PC-3 (cell line): ENCODE results near the gene UBTF. TPM values are rescaled to one million over a fixed set of nuclear protein-coding genes. Genes with fewer than 3 reads are reported as not detected.

ENCODE experiments used
- ATAC-seq: fragments of 200-7000 bp; cut with Tn5 transposase; 2 replicates; pipeline ENCODE4 v1.9.1; 2020; ENCODE audit warnings: mild to moderate bottlenecking, moderate library complexity
- BruUV-seq: library from RNA; stranded (reverse); fragments of 400-500 nt; replicated peaks from 2 replicates; lab custom pipeline; 2021; lab: Mats Ljungman, UMichigan
- CTCF ChIA-PET: fragments of 300-600 bp; sonication (Branson Sonifier 250); formaldehyde crosslinking; loops from one replicate; lab custom pipeline; 2022; ENCODE audit warnings: antibody characterized with exemption; lab: Charles Lee
- POLR2A ChIA-PET: fragments of 300-600 bp; sonication (Branson Sonifier 250); formaldehyde crosslinking; loops from one replicate; lab custom pipeline; 2022; ENCODE audit warnings: antibody characterized with exemption; ENCODE audit not compliant: unreplicated experiment; lab: Charles Lee
- DNase-seq: peaks from one replicate; pipeline ENCODE4 v3.0.0-alpha.2; 2015
- H2AFZ ChIP-seq: fragments of 300-600 bp; sonication (generic); 2 replicates; pipeline ENCODE4 v1.6.0; 2016; ENCODE audit warnings: antibody characterized with exemption, low read length
- H3F3A ChIP-seq: fragments of 300-600 bp; sonication (generic); one replicate; pipeline ENCODE4 v1.6.0; 2017; ENCODE audit warnings: antibody characterized with exemption, low read length, control low read depth, mild to moderate bottlenecking; ENCODE audit not compliant: unreplicated experiment
- H3K27ac ChIP-seq: fragments of 300-600 bp; sonication (generic); 2 replicates; pipeline ENCODE4 v1.5.1; 2016; ENCODE audit warnings: mild to moderate bottlenecking, low read length
- H3K27me3 ChIP-seq: fragments of 300-600 bp; sonication (generic); 2 replicates; pipeline ENCODE4 v1.6.1; 2016; ENCODE audit warnings: low read length, mixed read lengths
- H3K36me3 ChIP-seq: fragments of 300-600 bp; sonication (generic); 2 replicates; pipeline ENCODE4 v1.6.1; 2016; ENCODE audit warnings: low read depth, mixed run types, low read length, mixed read lengths
- H3K4me1 ChIP-seq: fragments of 300-600 bp; sonication (generic); 2 replicates; pipeline ENCODE4 v1.5.1; 2016; ENCODE audit warnings: low read length; ENCODE audit not compliant: insufficient read depth
- H3K4me2 ChIP-seq: fragments of 300-600 bp; sonication (generic); 2 replicates; pipeline ENCODE4 v1.6.0; 2016; ENCODE audit warnings: low read length
- H3K4me3 ChIP-seq: fragments of 300-600 bp; sonication (generic); 2 replicates; pipeline ENCODE4 v1.5.1; 2016; ENCODE audit warnings: mild to moderate bottlenecking, low read length, mixed read lengths
- H3K79me2 ChIP-seq: fragments of 300-600 bp; sonication (generic); 2 replicates; pipeline ENCODE4 v1.6.1; 2017; ENCODE audit warnings: low read length, mixed read lengths
- H3K9ac ChIP-seq: fragments of 300-600 bp; sonication (generic); 2 replicates; pipeline ENCODE4 v1.6.0; 2016; ENCODE audit warnings: mild to moderate bottlenecking, low read length
- H3K9me2 ChIP-seq: fragments of 300-600 bp; sonication (generic); replicated peaks from 2 replicates; pipeline ENCODE4 v1.6.1; 2016; ENCODE audit warnings: mixed run types, low read length, mixed read lengths
- H3K9me3 ChIP-seq: fragments of 300-600 bp; sonication (generic); 2 replicates; pipeline ENCODE4 v1.6.1; 2016; ENCODE audit warnings: low read length, mixed read lengths
- H4K20me1 ChIP-seq: fragments of 300-600 bp; sonication (generic); 2 replicates; pipeline ENCODE4 v1.6.1; 2016; ENCODE audit warnings: low read length, mixed read lengths
- CTCF ChIP-seq: fragments of 300-600 bp; sonication (generic); conservative IDR thresholded peaks from 2 replicates; pipeline ENCODE4 v1.5.1; 2017; ENCODE audit warnings: antibody characterized with exemption, low read depth, mild to moderate bottlenecking, low read length
- EZH2 ChIP-seq: fragments of 300-600 bp; sonication (generic); IDR thresholded peaks from one replicate; pipeline ENCODE4 v1.6.1; 2017; ENCODE audit warnings: antibody characterized with exemption, mild to moderate bottlenecking, low read length; ENCODE audit not compliant: unreplicated experiment
- EZH2phosphoT487 ChIP-seq: fragments of 300-600 bp; sonication (generic); IDR thresholded peaks from 2 replicates; pipeline ENCODE4 v1.6.1; 2018; ENCODE audit warnings: mild to moderate bottlenecking, antibody characterized with exemption, low read length, borderline replicate concordance
- intact Hi-C: fragments of 100-400 bp; cut with micrococcal nuclease; formaldehyde crosslinking; loops from 2 replicates; pipeline ENCODE4 v1.9.0; 2023
- total RNA-seq: library from RNA; depleted of rRNA; stranded (reverse); fragments of >200 nt; gene quantifications from 2 replicates; pipeline ENCODE4 v1.2.3, GENCODE V29; 2014

Gene UBTF
- total RNA-seq, 1 experiment from 2014 or later, result 139 TPM

GRCh38 chr17:44221862-44222111, 2.3 kb upstream of the UBTF start:
- intact Hi-C loops, result loop anchor here (1.0 kb wide), 2 partner anchors 83 to 103 kb away; partner anchors contain the start of gene SLC25A39
- ChIA-PET POLR2A (interaction anchor here (0.6 to 1.0 kb wide), 5 partner anchors 58 to 1223 kb away, joined by 3 to 20 read pairs (median 5); partner anchors contain the start of gene RPL27), CTCF (interaction anchor here (0.6 to 1.8 kb wide), 8 partner anchors 13 to 398 kb away, joined by 3 to 8 read pairs (median 5); no protein-coding TSS in a partner anchor)
- Histone ChIP-seq H3K79me2 (peaks cover 47% of the 10 kb centered on the region), H4K20me1 (no peaks in the 10 kb centered on the region), H2AFZ (peak overlapping the region; percentile 58), H3K9me3 (no peaks in the 10 kb centered on the region), H3K4me1 (peaks cover 43% of the 10 kb centered on the region), H3K4me2 (peak overlapping the region; percentile 94), H3K27ac (peak overlapping the region; percentile 87), H3F3A (peaks cover 10% of the 10 kb centered on the region), H3K27me3 (no peaks in the 10 kb centered on the region), H3K4me3 (peak overlapping the region; percentile 95), H3K36me3 (peaks cover 5% of the 10 kb centered on the region; the same call in 1 of the 2 replicates), H3K9ac (peak overlapping the region; percentile 97), H3K9me2 (no peaks in the 10 kb centered on the region)
- no TSS peak for BruUV-seq
- TF ChIP-seq EZH2phosphoT487 (no peak), CTCF (no peak), EZH2 (no peak)
- ATAC-seq, result no peak
- DNase-seq, result no peak

- peaks cover 52% of the 10 kb centered on the region for H3K79me2 ChIP-seq
- H3K4me3 ChIP-seq, result peak overlapping the region; percentile 95
- TSS peak; percentile 52 for BruUV-seq
- TF ChIP-seq EZH2phosphoT487 (no peak), EZH2 (no peak), CTCF (no peak)
- H3K9ac ChIP-seq, result peak overlapping the region; percentile 97
- DNase-seq (peak; percentile 77), ATAC-seq (peak; percentile 7)
- H2AFZ ChIP-seq, result peak overlapping the region; percentile 58
- CTCF ChIA-PET, result interaction anchor here (0.6 to 1.8 kb wide), 8 partner anchors 13 to 399 kb away, joined by 3 to 8 read pairs (median 5); no protein-coding TSS in a partner anchor
- POLR2A ChIA-PET, result interaction anchor here (0.5 to 1.0 kb wide), 7 partner anchors 59 to 1223 kb away, joined by 3 to 20 read pairs (median 5); partner anchors contain the start of genes GRN and RPL27
- H3K27ac ChIP-seq, result peak overlapping the region; percentile 87
- H3K4me2 ChIP-seq, result peak overlapping the region; percentile 94
- no peaks in the 10 kb centered on the region for H3K27me3 ChIP-seq
- H3K36me3 ChIP-seq, result peaks cover 10% of the 10 kb centered on the region
- H3K9me2 ChIP-seq, result no peaks in the 10 kb centered on the region
- H4K20me1 ChIP-seq, result no peaks in the 10 kb centered on the region
- peaks cover 45% of the 10 kb centered on the region for H3K4me1 ChIP-seq
- peaks cover 10% of the 10 kb centered on the region for H3F3A ChIP-seq
- no peaks in the 10 kb centered on the region for H3K9me3 ChIP-seq
- intact Hi-C loops, result loop anchor here (1.0 kb wide), 1 partner anchor 83 kb away; no protein-coding TSS in a partner anchor
Observed at GRCh38 chr17:44221084-44221861, 1.8 kb upstream of the UBTF start.
